Islet of Langerhans (tissue), 1 donor: ENCODE measurements around the gene MSL1.

Experiments used
- FAIRE-seq: peaks from one replicate; lab custom pipeline; 2011; peaks lifted over from hg19 to GRCh38; lab: Jason Lieb, UNC

The MSL1 gene

DNA sequence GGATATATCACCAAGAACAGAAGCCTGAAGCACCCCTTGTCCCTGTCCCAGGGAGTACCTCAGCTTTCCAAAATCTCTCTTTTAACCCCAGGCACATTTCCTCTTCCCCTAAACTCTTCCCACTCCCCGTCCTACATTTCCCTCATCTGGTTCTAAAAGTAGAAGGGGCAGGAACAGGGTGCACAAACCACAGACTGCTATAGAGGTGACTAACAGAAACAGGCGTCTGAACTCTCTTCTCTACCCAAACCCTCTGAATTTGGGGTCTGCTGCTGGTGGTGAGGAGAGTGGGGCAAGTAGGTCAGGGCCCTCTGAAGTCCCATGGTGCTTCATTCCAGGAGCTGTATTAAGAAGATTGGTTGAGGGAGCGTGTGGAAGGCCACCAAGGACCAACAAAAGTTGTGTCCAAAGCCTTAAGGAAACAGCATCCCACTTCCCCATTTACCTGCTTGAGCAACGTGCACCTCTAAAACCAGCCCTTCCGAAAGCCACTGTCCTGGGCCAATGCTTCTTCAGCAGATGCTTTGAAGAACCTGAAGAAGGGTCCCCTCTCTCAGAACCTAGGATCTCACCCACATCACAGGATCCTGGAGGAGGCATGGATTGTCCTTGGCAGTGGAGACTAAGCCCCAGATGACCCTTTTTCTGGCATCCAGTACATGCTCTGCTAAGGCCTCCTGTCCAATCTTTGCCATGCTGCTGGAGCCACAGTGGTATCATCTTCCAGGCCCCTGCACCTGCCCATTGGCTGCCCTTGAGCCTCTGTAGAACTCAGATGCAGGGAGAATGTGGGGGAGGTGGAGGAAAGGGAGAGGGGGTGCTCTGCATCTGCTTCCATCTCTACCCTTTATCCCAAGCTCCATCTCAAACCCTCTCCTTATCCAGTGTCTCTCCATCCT lies 15.7 kb upstream of the MSL1 start:
- FAIRE-seq = no peak

DNA sequence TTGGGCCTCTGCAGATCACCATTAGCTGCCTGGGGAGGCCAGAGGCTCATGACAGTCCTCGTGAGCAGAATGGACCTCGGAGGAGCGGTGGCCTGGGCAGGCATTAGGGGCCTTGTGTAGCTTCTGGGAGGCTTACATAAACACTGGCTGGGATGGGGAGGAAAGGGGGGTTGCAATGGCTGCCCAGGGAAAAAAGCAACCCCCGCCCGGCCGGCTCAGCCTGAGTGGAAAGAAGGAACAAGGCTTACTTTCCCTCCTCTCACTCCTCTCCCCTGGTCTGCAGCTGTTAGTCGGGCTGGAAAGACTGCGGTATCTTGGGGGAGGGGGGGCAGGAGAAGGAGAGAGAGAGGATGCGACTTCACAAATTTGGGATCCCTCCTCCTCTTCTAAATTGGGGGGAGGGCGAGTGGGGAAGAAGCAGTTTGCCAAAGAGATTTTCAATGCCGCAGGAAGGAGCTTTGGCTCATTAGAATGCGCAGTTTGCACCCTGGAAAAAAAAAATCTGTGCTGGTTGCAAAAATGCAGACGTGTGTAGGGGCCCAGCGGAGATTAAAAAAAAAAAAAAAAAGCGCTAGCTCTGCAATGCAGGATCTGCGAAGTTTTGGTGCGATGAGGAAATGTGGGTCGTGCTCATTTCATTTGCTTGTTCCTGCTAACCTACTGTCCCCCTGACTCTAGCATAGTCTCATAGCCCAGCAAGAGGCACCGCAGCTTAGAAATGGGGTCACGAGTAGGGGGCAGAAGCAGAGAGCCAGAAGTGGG lies 14.8 kb upstream of the MSL1 start:
- no peak for FAIRE-seq

DNA sequence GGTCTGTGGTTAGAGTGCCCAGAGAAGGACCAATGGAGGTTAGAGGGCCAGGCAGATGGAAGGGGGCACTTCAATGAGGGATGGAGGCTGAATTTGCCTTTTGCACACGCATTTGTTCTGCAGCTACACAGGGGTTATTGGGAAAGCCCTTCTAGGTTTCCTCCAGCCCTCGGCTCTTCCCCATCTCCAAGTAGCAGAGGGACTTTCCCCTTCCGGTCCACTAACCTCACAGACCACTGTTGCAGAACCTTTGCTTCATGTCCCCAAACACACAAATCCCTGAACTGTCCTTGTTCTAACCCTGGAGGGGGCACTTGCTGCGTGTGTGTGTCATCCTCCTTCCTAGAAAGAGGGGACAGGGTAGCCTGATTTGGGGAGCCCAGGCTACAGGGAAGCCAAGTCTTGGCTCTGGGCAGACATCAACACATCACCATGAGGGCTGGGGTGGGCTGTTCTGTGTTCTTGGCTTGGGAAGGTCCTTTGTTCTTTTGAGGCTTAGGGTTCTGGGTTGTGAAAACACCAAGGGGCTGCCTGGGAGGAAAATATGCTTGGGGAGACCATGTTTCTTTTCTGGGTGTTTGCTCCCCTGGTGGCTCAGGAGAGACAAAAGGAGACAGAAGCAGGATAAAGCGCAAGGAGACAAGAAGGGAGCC lies 14.1 kb upstream of the MSL1 start:
- FAIRE-seq = no peak

DNA sequence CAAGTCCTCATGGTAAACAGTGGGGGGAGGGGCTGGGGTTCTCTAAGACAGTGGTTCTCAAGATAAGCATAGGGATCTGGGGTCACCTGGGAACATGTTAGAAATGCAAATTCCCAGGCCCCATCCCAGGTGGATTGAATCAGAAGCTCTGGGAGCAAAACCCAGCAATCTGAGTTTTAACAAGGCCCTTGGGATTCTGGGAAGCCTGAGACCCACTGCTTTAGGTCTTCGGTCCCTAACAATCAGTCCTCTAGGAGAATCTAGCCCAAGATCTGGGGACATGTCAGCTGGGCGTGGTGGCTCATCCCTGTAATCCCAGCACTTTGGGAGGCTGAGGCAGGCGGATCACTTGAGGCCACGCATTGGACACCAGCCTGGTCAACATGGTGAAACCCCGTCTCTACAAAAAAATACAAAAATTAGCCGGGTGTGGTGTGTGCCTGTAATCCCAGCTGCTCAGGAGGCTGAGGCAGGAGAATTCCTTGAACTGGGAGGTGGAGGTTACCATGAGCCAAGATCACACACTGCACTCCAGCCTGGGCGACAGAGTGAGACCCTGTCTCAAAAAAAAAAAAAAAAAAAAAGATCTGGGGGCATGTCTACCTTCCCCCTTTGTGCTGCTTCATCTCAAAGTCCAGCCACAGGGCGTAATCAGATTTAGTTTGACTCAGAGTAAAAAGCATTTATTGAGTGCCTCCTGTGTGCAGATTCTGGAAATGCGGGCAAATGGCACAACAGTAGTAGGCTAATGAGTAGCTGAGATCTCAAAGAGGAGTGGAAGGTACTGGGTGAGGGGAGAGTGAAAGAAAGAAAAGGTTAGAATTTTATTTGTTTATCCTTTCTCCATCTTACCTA lies 12.6 kb upstream of the MSL1 start:
- FAIRE-seq = no peak

DNA sequence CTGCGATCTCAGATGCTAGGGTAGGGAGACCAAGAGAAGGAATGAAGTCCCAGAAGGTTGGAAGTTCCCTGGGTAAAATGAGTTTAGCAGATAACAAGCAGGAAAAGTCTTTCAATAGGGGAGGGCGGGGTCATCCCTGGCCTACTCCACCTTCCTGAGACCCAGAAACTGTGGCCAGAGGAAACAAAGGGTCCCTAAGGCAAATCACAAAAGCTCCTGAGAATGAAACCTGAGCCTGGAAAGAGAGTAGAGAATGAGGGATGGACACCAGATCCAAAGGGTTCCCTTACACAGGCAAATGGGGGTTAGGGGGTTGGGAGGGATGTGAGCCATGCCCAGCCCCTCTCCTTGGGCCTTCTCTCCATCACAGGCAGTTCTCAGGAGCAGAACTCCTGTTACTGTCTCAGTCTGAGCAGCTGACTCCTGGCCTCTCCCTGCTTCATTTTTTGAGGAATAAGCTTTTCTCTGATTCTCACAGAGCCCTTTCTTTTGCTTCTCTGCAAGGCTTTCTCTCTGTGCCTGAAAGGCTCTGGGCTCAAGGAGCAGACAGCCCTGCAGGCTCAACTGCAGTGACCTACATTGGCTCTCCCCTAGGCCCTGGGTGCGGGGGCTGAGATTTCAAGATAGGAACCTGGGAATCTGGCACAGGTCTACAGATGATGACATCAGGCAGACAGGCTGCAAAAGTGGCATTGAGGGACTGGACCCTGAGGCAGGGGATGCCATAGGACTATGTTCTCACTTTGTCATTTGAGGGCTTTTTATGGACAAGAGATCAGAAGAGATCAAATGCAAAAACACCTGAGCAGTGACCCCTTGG lies 11.5 kb upstream of the MSL1 start:
- FAIRE-seq = no peak

DNA sequence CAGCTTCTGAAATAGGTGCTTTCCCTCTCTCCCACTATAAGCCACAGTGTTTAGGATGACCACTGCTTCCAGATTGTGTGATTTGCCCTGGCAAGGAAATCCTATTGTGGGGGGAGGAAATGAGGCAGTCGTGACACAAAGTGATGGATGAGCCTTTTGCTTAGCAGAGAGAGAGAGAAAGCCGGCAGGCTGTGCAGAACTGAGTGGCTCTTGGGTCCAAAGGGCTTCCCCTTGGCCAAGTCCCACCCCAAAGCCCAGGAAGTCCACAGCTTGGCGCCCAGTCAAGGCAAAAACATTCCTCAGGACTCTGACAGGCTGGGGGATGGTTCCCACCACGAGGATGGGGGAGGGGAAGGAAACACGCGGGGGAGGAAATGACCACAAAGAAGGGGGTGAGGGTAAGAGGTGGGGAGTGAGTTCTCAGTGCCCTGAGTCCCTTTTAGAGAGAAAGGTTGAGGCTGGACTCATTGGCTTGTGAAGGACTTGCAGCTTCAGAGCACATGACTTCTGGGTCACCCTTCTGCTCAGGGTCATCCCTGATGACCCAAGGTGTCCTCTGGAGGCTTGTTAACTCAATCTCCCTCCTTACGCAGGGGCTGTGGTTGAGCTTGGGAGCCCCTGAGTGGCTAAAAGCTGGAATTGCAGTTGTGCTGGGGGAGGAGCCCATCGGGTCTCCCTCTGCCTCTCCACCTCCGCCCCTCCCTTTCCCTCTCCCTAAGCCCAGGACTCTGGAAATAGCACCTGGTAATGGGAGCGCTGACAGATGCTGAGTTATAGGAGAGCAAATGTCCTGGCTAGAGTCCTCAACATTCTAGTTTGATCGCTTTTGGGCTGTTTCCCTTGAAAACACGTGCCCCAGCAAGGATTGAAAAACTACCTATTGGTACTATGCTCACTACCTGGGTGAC lies 10.3 kb upstream of the MSL1 start:
- no peak for FAIRE-seq

DNA sequence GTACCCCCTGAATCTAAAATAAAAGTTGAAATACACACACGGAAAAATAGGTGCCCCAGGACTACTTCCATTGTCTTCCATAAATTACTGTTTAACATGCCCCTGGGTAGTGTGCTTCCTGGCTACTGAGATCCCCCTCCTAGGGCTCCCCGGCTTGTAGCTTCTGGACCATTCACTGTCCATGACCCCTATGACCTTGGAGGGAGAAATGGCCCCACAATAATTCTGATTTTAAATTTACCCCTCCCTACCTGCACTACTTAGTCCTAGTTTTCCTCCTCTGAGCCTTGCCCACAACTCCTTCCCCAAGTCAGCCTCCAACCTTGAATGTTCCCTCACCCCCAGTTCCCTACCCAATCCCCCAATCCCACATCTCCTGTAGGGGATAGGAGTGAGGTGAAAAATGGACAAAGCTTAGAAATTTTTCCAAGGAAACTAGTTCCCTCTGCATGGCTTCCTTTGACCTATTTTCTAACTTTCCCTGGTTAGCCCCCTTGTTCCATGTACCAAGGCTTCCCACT lies 9.5 kb upstream of the MSL1 start:
- FAIRE-seq = no peak

DNA sequence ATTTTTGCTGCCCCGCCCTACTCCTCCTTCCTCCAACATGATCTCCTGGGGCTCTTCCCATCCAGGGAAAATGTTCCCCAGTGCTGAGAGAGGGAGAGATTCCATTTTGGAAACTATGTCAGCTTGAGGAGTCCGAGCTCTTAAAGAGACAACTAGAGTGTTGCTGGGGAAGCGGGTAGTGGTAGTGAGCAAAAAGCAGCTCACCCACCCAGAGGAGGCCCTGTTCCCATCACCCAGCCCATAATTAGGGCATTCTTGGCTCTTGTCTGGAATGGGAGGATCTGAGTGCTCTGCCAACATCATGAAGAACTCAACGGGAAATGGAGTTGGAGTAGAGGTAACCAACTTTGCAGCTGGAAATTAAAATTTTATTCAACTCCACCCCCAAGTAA lies 9.1 kb upstream of the MSL1 start:
- FAIRE-seq = no peak

DNA sequence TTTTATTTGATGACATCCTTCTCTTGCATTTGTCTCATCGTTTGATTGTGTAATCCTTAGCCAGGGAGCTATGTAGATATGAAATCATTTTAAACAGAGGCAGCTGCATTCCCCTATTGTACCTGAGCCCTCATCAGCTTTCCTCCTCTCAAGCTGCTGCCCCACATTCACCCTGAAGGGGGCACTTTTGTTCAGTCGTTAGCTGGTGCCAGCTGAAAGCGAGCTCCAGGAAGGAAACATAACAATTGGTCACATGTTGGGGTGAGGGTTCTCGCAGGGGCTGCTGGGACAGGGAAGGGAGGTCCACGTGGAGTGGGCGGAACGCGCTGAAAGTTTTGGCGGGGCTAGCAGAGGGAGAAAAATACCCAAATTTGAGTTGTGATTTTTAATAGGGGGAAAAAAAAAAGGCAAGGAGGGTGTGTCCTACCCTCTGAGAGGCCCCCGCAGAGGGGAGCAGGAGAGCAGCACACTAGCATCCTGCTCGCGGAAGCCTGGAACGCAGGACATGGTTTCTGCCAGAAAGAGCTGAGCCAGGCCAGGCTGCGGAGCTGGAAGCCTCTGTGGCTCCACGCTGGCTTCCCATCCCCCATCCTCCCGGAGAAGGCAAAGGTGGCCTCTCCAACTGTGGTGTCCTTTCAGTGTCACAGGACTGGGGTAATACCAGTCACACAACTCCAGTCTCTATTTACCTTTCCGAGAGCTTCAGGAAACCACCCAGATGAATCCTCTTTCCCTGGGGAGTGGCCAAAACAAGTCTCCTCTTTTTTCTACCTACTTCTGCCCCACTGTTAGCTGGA lies 8.5 kb upstream of the MSL1 start:
- peak; percentile 30 for FAIRE-seq

DNA sequence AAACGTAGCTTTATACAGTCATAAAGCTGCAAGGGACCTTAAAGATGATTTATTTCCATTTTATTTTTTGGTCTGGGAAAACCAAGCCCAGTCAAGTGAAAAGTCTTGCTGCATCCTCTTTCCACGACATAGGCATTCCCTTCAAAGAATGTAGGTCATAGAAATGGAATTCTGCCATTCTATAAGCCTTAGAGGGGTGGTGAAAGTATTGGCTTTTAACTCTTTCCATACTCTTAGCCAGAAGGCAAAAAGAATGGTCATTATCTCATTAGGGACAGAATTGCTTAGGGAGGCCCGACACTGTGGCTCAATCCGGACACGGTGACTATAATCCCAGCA lies 7.9 kb upstream of the MSL1 start:
- no peak for FAIRE-seq

DNA sequence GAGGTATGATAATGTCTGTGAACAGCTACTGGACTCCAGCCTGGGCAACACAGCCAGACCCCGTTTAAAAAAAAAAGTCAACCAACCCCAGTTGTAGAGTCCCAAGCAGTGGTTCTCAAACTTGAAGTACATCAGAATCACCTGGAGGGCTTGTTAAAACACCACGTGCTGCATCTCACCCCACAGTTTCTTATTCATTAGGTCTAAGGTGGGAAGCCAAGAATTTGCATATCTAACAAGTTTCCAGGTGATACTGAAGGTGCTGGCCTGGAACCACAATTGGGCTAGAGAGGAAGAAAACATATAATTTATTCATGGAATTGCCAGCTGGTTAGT lies 6.7 kb upstream of the MSL1 start:
- no peak for FAIRE-seq

DNA sequence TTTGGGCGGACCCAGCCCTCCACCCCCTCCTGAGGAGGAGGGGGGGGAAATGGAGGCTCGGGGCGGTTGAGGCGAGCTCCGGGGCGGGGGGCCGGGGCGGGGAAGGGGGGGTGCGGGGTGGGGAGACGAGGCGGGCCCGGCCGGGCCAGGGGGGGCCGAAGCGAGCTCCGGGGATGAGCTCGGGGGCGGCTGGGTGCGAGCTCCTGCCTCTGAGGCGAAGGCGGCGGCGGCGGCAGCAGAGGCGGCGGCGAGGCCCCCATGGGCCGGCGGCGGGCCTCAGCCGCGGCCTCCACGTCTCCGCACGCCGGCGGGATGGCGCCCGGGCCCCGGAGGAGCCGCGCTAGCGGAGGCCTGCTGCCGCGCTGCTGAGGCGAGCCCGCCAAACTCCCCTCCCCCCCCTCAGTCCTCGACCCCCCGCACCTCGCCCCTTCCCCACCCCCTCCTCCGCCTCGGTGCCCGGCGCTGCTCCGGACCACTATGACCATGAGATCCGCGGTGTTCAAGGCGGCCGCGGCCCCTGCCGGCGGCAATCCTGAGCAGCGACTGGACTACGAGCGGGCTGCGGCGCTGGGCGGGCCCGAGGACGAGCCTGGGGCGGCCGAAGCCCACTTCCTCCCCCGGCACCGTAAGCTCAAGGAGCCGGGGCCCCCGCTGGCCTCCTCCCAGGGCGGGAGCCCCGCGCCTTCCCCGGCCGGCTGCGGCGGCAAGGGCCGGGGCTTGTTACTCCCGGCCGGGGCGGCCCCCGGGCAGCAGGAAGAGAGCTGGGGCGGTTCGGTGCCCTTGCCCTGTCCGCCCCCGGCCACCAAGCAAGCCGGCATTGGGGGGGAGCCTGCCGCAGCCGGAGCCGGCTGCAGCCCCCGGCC lies 596 bp downstream of the MSL1 start:
- no peak for FAIRE-seq

DNA sequence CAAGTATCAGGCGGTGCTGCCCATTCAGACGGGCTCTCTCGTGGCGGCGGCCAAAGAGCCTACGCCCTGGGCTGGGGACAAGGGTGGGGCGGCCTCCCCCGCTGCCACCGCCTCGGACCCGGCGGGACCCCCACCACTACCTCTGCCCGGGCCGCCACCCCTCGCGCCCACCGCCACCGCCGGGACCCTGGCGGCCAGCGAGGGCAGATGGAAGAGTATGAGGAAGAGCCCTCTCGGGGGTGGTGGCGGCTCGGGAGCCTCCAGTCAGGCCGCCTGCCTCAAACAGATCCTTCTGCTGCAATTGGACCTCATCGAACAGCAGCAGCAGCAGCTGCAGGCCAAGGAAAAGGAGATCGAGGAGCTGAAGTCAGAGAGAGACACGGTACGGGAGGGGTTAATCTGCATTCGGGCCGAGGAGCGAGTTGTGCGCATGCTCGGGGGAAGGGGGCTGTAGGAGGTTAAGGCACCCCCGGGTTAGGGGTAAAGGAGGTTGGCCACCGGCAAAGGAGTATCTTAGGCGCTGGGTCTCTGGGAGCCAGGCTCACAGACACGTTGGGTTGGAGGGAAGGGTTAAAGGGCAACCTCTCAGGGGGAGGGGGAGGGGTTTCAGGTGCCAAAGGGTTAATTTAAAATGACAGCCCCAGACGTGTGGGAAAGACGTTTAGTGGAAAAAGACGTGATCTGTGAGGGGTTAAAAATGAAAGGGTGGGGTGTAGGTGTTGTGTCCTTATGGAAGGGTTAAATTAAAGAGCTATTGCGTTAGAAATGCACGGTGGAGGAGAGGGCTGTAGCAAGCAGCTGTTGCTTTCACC lies 1.4 kb downstream of the MSL1 start:
- no peak for FAIRE-seq

DNA sequence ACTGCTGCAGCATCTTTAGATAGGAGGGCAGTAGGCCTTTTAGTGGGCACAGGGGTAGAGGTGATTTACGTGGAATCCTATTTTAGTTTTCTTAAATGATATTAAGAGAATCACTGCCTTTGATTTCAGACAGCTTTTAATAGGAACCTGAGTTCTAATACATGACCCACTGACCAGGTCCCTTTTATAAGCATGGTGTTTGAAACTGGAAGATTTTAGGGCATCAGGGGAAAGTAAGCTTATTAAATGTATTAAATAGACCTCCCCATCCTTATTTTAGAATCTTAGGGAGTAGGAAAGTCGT lies 2.0 kb downstream of the MSL1 start:
- no peak for FAIRE-seq

DNA sequence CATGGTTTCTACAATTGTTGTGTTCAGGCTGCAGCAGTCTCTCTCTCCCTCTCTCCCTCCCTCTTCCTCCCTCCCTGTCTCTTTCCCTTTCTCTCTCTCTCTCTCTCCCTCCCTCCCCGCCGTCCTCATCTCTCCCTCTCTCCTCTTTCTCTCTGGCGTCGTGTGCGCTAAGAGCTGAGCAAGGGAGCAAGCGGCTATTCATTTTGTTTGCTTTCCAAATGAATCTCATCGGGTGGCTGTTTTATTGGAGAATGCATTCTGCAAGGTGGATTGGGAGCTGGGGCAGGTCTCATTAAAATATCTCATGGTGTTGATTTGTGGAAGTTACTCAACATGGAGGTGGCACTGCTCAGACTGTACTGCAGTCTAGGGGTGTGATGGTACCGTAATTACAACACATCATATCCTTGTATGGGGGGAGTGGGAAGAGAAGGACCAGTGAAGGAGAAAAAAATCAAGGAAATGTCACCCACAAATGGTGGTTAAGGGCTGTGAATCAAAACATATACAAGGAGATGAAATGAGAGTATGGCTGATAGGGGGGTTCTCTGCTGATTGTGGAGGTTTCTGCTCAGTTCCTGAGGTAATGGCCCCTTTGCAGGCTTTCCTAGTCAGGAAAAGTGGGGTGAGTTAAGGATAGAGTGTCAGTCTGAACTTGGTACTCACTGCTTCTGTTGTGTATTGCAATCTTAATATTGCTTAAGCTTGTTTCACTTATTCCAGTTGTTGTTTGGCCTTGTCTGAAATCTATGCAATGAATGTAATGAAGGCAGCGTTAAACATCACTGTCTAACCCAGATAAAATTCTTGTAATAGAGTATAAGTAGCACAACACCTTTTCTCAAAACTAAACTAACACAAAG lies 2.7 kb downstream of the MSL1 start:
- no peak for FAIRE-seq

DNA sequence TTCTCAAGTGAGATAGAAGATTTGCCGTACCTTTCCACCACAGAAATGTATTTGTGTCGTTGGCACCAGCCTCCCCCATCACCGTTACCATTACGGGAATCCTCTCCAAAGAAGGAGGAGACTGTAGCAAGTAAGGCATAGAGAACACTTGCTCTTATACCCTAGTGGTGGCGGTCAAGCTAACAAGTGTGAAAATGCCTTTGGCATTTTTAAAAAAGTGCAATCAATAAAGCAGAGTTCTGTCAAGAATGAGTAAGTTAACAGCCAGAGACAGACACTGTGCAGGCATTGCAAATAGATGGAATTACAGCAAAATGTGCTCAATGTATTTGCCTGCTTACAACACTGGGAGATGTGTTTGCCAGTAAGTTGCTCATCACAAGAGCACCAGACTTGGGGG lies 7.7 kb downstream of the MSL1 start:
- no peak for FAIRE-seq
